Stimulated activated CD4-positive, alpha-beta T cell treated with anti-CD3 and anti-CD28 coated beads, TNF-alpha, amount 100 ng/mL, for 48 hours (primary cell): ENCODE results near the gene HOPX.
"Not testable (repeated sequence)": the region's sequence is repeated elsewhere in the genome, so short reads cannot be mapped to it uniquely, and the experiment has no call there.

Experiments used
- DNase-seq, 3 donors: peaks; one replicate each; pipeline ENCODE4 v3.0.0-alpha.2; 2020; ENCODE audit warnings: low read depth in 3 of 3

HOPX gene

DNA sequence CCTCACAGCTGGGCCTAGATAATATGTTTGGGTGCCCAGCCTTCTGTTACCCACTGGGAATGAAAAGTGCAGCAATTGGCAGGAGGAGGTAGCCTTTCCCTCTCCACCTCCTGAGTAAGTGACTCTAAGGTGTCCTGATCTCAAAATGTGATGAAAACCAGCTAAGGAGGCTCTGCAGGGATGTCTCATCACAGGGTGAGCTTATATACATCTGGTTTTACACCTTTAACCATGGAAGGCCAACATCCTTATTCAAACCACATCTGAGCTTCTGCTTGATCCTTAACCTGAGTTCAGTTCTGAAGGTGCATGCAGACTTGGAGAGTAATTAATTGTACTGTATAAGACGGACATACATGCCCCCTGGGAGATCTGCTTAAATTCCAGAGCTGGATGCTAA lies 53.7 kb downstream of the HOPX start:
- no peak for DNase-seq

GRCh38 chr4:56626963-56627362 lies 54.1 kb downstream of the HOPX start:
- DNase-seq = no peak

DNA sequence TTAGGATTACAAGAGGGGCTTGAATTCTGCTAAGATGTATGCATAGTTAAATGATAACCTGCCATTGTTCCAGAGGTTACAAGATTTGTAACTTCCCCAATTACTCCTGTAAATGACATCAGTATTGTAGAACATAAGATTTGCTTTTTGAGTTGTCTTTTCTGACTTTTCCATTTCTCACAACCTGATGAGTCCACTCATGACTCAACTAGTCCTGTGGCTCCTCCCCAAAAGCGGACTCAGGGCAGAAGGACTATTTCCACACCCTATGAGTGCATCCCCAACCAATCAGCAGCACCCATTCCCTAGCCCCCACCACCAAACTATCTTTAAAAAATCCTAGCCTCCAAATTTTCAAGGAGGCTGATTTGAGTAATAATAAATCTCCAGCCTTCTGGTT lies 54.7 kb downstream of the HOPX start:
- no peak for DNase-seq

GRCh38 chr4:56622176-56622575 lies 58.9 kb downstream of the HOPX start:
- DNase-seq = no peak

DNA sequence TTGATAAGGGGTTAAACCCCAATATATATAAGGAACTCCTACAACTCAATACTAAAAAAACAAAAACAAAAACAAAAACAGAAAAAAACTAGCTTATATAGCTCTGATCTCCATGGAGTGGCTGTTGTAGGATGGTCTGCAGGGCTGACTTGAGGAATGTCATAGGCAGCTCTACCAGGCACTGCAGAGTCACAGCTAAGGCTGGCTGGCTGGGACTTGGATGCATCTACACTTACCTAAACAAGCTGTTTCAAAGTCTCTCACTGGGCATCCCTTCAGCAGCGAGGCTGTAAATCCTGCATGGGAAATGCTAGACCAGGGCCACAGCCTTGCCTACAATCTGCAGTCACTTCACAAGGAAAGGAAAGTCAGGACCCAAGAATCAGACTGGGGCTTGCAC lies 61.3 kb downstream of the HOPX start:
- DNase-seq = no peak

- DNase-seq = no peak
Measured at GRCh38 chr4:56619160-56619559, 61.9 kb downstream of the HOPX start.

DNA sequence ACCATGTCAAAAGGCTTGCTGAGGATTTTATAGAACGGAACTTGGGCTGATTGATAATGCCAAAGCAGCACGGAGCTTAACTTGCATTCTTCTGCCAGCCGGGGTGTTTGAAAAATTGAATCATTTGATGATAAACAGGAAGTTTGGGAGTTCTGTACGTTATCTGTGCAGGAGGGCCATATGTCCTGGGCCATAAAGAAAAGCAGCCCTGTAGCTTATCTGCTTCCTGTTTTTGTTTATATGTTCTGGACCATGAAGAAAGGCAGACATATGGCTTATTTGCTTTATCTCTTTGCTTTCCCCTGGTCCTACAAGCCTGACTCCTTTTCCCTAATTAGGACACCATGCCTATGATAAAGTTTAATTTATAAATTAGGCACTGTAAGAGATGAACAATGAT lies 62.4 kb downstream of the HOPX start:
- DNase-seq = no peak

DNA sequence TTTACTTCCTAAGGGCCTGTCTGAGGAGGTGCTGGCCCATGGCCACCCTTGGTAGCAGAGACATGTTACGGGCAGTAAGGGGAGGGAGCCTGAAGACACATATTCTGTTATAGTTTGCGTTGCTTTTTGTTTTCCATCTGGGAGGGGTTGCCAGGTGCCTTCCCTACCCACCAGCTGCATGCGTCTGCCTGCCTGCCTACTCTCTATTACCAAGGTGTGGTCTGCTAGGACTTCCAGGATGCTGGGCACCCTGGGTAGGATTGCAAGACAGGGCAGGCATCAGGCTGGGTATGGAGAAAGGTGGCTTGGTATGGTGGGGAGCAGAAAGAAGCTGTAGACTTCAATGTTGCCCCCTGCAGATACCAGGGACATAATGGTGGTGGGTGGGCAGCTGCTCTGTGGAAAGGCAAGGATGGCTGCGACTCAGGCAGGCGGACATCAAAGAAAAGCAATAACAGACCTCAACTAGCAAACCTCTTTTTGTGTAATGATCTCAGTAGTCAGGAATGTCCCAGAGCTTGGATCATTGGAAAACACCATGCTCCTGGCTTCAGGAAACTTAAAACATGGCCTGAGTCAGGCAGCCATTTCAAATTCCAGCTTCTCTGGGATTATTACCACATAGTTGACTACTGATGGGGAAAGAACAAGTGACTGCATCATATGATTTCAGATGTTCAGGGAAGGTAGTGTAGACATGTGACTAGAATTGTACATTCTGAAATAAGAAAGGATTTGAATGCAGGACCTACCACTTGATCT lies 67.8 kb downstream of the HOPX start:
- DNase-seq = no peak

DNA sequence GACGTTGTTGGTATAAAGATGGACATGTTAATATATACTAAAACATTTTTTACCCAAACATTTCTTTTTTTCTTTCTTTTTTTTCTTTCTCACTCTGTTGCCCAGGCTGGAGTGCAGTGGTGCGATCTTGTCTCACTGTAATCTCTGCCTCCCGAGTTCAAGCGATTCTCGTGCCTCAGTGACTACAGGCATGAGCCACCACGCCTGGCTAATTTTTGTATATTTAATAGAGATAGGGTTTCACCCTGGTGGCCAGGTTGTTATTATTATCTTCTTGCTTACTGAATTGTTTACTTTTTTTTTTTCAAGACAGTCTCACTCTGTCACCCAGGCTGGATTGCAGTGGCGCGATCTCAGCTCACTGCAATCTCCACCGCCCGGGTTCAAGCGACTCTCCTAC lies 68.8 kb downstream of the HOPX start:
- no peak for DNase-seq

DNA sequence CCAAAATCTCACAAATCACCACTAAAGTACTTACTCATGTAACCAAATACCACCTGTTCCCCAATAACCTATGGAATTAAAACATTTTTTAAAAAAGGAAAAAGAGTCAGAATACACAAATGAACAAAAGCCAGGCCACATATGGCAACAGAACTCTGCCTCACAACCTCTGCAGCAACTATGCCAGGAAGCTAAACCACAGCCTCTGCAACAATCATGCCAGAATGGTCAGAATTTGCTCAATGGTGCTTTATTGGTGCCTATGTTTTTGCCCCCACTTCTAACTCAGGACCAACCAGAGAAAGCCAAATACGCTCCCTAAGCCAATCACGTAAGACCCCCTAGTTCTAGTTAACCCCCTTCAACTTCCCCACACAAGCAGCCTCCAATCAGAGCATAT lies 69.6 kb downstream of the HOPX start:
- no peak for DNase-seq

DNA sequence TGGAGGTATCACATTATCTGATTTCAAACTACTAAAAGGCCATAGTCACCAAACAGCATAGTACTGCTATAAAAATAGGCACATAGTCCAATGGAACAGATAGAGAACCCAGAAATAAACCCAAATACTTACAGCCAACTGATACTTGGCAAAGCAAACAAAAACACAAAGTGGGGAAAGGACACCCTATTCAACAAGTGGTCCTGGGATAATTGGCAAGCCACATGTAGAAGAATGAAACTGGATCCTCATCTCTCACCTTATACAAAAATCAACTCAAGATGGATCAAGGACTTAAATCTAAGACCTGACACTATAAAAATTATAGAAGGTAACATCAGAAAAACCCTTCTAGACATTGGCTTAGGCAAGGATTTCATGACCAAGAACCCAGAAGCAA lies 70.9 kb downstream of the HOPX start:
- DNase-seq = not testable (repeated sequence)

DNA sequence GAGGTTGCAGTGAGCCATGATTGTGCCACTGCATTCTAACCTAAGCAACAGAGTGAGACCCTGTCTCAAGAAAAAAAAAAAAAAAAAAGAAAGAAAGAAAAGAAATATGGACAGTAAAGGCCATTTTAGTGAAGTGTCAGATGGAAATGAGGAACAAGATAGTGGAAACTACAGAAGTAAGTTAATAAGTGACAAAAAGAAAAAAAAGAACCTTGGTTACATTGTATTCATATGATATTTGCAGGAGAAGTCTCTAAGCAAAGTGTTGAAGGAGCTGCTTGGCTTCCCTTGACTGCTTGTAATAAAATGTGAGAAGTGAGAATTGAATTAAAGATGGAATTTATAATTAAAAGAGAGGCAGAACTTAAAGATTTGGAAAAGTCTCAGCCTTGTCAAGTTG lies 73.2 kb downstream of the HOPX start:
- no peak for DNase-seq

GRCh38 chr4:56606385-56606784 lies 74.7 kb downstream of the HOPX start:
- no peak for DNase-seq

DNA sequence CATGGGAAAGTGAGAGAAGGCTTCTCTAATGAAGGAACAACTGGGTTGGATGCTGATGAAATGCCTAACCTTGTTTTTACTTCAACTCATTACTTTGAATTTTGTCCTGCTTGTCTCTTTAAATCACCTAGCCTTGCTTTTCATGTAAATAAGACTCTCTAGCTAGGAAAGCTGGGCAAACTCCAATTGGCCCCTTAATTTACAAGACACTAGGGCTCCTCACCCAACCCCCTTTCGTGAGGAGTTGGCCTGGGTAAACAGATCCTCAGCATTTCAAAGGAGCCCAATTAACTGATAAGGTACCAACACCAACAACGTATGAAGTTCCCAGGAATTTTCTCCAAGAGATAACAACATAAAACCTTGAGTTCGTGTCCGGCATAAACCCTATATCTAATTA lies 75.6 kb downstream of the HOPX start:
- DNase-seq = not testable (repeated sequence)

DNA sequence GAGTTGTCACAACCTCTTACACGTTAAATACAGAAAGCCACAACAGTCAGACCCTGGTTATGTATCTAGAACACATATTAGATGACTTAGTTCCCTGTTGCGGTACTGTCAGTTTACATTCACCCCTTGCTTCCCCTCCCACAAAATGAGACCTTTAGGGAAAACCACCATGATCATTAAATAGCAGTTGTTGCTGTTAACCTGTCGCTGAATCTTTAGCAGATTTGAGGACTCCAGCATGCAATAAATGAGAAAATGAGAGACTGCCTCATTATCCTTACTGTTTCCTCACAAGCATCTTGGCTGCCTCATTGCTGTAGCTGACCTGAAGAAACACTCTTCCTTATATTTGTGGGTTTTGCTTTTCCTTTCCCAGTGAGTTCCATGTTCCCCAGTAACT lies 77.8 kb downstream of the HOPX start:
- no peak for DNase-seq
